HepG2 (cell line): Measurements from ENCODE around the gene GCDH. TPM values are rescaled to one million over a fixed set of nuclear protein-coding genes. Genes with fewer than 3 reads are reported as not detected.

ENCODE experiments used
- ELF1 ChIP-seq: sonication (generic); formaldehyde crosslinking; IDR thresholded peaks from 2 replicates; pipeline ENCODE4 v1.4.0; 2020; ENCODE audit warnings: missing genetic modification reagents
- FOSL1 ChIP-seq: sonication (generic); formaldehyde crosslinking; IDR thresholded peaks from 2 replicates; pipeline ENCODE4 v1.9.0; 2021; ENCODE audit warnings: missing genetic modification reagents, borderline replicate concordance
- HDAC1 ChIP-seq: sonication (generic); formaldehyde crosslinking; IDR thresholded peaks from 2 replicates; pipeline ENCODE4 v1.5.1; 2020; ENCODE audit warnings: mild to moderate bottlenecking, missing genetic modification reagents
- MYC ChIP-seq: sonication (generic); formaldehyde crosslinking; IDR thresholded peaks from 2 replicates; pipeline ENCODE4 v1.9.0; 2021; ENCODE audit warnings: missing genetic modification reagents, borderline replicate concordance
- MYPOP ChIP-seq: sonication (generic); formaldehyde crosslinking; IDR thresholded peaks from 2 replicates; pipeline ENCODE4 v1.8.1; 2023; ENCODE audit warnings: mild to moderate bottlenecking, moderate library complexity, missing genetic modification reagents
- NR2C2 ChIP-seq: sonication (generic); formaldehyde crosslinking; IDR thresholded peaks from 2 replicates; pipeline ENCODE4 v1.4.0; 2020; ENCODE audit warnings: missing genetic modification reagents, mild to moderate bottlenecking, moderate library complexity, borderline replicate concordance
- NR2F2 ChIP-seq: IDR thresholded peaks from 2 replicates; pipeline ENCODE4 v1.6.1; 2012; ENCODE audit warnings: low read depth, inconsistent platforms, borderline replicate concordance
- PHF20 ChIP-seq: sonication (generic); formaldehyde crosslinking; IDR thresholded peaks from 2 replicates; pipeline ENCODE4 v1.5.0; 2020; ENCODE audit warnings: mild to moderate bottlenecking, missing genetic modification reagents
- POLR2AphosphoS5 ChIP-seq: IDR thresholded peaks from 2 replicates; pipeline ENCODE4 v1.6.1; 2012; ENCODE audit warnings: low read depth, low read length
- RCOR2 ChIP-seq: IDR thresholded peaks from 2 replicates; pipeline ENCODE4 v1.6.1; 2016; ENCODE audit warnings: missing biosample characterization, missing genetic modification reagents
- RFXAP ChIP-seq: sonication (generic); formaldehyde crosslinking; IDR thresholded peaks from 2 replicates; pipeline ENCODE4 v1.4.0; 2020; ENCODE audit warnings: missing genetic modification reagents, borderline replicate concordance
- RNF2 ChIP-seq: fragments of 450-650 bp; conservative IDR thresholded peaks from 2 replicates; pipeline ENCODE4 v1.6.1; 2016; ENCODE audit warnings: low read depth
- TAF1 ChIP-seq: sonication (generic); formaldehyde crosslinking; IDR thresholded peaks from 2 replicates; pipeline ENCODE4 v1.4.0; 2020; ENCODE audit warnings: missing genetic modification reagents
- YEATS4 ChIP-seq: sonication (generic); formaldehyde crosslinking; IDR thresholded peaks from 2 replicates; pipeline ENCODE4 v1.4.0; 2020; ENCODE audit warnings: missing genetic modification reagents, borderline replicate concordance
- ZNF569 ChIP-seq: sonication (generic); formaldehyde crosslinking; IDR thresholded peaks from 2 replicates; pipeline ENCODE4 v1.5.0; 2020; ENCODE audit warnings: mild to moderate bottlenecking, missing genetic modification reagents, moderate library complexity, borderline replicate concordance
- ZNF704 ChIP-seq: sonication (generic); formaldehyde crosslinking; IDR thresholded peaks from 2 replicates; pipeline ENCODE4 v1.8.1; 2023; ENCODE audit warnings: mild to moderate bottlenecking, inconsistent platforms, moderate library complexity, missing genetic modification reagents, borderline replicate concordance
- polyA plus RNA-seq, 8 experiments: library from polyadenylated mRNA; depleted of rRNA in 3 of 8; stranded (reverse) in 7 of 8; unstranded in 1 of 8; fragments of >200 nt; fragmentation: Illumina TruSeq in 4 of 8; extraction: Trizol in 4 of 8; gene quantifications; 2 replicates each; pipeline versions ENCODE4 v1.2.1 to v1.2.3, GENCODE V29; 2011 to 2016; ENCODE audit warnings: low read depth in 4 of 8, missing spikeins in 1 of 8, mixed read lengths in 1 of 8; ENCODE audit not compliant: insufficient read depth in 1 of 8
- total RNA-seq, 5 experiments: library from RNA; depleted of rRNA; stranded (reverse); fragments of >200 nt; fragmentation: Illumina TruSeq; extraction: Trizol; gene quantifications; 2 replicates each; pipeline ENCODE4 v1.2.3, GENCODE V29; 2016; ENCODE audit warnings: low read depth in 1 of 5
- TF ChIP-seq, protein P1 (sequence below): sonication (generic); formaldehyde crosslinking; IDR thresholded peaks from 2 replicates; pipeline ENCODE4 v1.5.0; 2020; ENCODE audit warnings: mild to moderate bottlenecking, missing genetic modification reagents, borderline replicate concordance

Gene GCDH
- total and polyA plus RNA-seq, 2 of the 13 experiments (the other 11 are each of a cell fraction or from before 2014, with no cell fraction given) = 15.1 to 38.0 TPM

DNA sequence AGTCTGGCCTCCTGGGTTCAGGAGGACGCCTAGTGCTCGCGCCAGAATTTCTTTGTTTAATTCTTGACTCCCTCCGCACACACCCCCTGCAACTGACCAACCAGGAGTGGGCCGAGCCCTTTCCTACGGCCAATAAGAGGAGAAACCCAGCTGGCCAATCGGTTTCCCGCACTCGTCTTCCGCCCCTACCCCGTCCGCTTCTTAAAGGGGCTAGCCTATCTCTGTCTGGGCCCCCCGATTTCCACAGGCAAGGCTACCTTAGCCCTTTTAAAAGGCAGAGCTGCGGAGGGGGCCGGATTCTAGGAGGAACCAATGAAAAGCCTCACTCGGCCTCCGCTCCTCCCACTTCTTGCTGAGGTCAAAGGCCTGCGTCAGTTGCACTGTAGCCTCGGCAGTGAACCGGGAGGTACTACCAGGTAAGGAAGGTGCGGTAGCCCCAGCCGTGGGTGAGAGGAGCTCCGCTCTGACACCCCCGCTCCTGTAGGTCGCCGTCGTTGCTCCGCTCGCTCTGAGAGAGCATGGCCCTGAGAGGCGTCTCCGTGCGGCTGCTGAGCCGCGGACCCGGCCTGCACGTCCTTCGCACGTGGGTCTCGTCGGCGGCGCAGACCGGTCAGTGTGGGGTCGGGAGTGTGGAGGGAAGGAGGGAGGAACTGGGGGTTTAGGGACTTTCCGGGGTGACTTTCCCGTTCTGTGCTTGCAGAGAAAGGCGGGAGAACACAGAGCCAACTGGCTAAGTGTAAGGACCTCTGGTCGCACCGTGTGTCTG is at the start of gene GCDH (continued):
- TF ChIP-seq ZNF704 (0 out of 2 replicates have a peak, but pooled peaks have one; percentile 45), PHF20 (CRISPR knock-in tag) (peak; percentile 87), NR2F2 (no peak), ELF1 (CRISPR knock-in tag) (peak; percentile 75), RNF2 (peak; percentile 93), RFXAP (peak; percentile 45; the same call in 1 of the 2 replicates), MYPOP (0 out of 2 replicates have a peak, but pooled peaks have one; percentile 31), NR2C2 (peak; percentile 91), HDAC1 (CRISPR knock-in tag) (peak; percentile 99), ZNF569 (CRISPR knock-in tag) (0 out of 2 replicates have a peak, but pooled peaks have one; percentile 54), FOSL1 (no peak), TAF1 (peak; percentile 85), YEATS4 (CRISPR knock-in tag) (peak; percentile 35; the same call in 1 of the 2 replicates), RCOR2 (no peak), MYC (peak; percentile 87; the same call in 1 of the 2 replicates), POLR2AphosphoS5 (peak; percentile 91)
- TF ChIP-seq, protein P1, sequence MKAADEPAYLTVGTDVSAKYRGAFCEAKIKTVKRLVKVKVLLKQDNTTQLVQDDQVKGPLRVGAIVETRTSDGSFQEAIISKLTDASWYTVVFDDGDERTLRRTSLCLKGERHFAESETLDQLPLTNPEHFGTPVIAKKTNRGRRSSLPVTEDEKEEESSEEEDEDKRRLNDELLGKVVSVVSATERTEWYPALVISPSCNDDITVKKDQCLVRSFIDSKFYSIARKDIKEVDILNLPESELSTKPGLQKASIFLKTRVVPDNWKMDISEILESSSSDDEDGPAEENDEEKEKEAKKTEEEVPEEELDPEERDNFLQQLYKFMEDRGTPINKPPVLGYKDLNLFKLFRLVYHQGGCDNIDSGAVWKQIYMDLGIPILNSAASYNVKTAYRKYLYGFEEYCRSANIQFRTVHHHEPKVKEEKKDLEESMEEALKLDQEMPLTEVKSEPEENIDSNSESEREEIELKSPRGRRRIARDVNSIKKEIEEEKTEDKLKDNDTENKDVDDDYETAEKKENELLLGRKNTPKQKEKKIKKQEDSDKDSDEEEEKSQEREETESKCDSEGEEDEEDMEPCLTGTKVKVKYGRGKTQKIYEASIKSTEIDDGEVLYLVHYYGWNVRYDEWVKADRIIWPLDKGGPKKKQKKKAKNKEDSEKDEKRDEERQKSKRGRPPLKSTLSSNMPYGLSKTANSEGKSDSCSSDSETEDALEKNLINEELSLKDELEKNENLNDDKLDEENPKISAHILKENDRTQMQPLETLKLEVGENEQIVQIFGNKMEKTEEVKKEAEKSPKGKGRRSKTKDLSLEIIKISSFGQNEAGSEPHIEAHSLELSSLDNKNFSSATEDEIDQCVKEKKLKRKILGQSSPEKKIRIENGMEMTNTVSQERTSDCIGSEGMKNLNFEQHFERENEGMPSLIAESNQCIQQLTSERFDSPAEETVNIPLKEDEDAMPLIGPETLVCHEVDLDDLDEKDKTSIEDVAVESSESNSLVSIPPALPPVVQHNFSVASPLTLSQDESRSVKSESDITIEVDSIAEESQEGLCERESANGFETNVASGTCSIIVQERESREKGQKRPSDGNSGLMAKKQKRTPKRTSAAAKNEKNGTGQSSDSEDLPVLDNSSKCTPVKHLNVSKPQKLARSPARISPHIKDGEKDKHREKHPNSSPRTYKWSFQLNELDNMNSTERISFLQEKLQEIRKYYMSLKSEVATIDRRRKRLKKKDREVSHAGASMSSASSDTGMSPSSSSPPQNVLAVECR = peak; percentile 100
